Measurements from ENCODE around the gene GRM7. TPM values are rescaled to one million over a fixed set of nuclear protein-coding genes. Genes with fewer than 3 reads are reported as not detected.

GRM7 gene
- total RNA-seq, 1 experiment from 2014 or later: not detected

DNA sequence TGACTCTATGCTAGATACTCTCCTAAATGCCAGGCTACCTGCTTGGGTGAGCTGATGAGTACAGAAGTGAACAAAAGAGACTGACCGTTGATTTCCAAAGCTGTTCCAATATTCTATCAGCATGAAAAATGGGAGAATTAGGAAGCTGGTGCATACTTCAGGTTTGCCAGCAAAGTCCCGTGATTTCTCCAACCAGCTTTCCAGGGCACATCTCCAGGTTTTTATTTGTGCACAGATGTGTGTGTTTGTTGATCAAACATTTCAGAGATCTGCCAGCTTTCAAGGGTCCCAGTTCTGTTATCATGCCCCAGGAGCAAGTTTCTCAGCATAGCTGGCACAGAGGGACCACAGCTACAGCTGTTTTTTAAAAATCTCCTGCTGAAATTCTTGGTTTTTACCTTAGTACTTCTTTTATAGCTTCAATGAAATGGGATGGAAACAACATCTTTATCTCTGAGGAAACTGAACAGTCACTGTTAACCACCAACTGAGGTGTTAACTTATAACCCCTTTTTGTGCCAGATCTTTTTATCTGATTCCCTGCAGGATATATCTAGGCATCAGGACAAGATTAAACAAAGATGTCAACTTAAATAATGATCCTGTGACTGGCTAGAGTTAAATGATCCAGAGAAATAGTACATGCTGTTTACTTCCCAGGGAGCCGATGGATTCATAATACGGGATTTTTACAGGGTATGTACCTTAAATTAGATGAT, 380.8 kb downstream of the GRM7 start:
- H3K4me3 ChIP-seq (ENCODE audit: low read depth, low read length, poor library complexity, severe bottlenecking): no peak overlapping the region

DNA sequence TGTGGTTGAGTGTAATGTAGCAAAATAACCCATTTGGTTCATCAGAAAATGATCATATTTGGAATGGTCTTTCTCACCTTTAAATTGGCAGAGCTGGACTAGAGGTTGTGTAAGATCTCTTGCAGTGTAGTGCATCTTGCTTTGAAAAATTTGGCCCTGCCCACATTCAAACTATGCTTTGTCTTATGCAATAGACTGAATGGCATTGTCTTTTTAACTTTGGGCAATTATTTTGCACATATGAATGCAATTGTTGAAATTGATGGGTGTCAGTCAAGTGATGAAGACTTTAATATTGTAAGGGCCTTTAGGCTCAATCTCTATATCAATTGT, 381.4 kb downstream of the GRM7 start:
- no peaks in the 10 kb centered on the region for H3K9me3 ChIP-seq (ENCODE audit: low read depth, low read length, poor library complexity, severe bottlenecking)
- CTCF ChIA-PET: no interaction called here
- no peaks in the 10 kb centered on the region for H3K4me1 ChIP-seq (ENCODE audit: insufficient read depth, low read length, poor library complexity, severe bottlenecking)
- no peaks in the 10 kb centered on the region for H3K36me3 ChIP-seq (ENCODE audit: insufficient read depth, low read length, poor library complexity, severe bottlenecking)
- no TSS peak for BruUV-seq (replicated peaks)
- intact Hi-C loops (cut with micrococcal nuclease; ENCODE audit: unreplicated experiment): no loop called here
- no peak overlapping the region for H3K4me3 ChIP-seq (ENCODE audit: low read depth, low read length, poor library complexity, severe bottlenecking)
- DNase-seq (ENCODE audit: low spot score): no peak
- TF ChIP-seq, protein P1, sequence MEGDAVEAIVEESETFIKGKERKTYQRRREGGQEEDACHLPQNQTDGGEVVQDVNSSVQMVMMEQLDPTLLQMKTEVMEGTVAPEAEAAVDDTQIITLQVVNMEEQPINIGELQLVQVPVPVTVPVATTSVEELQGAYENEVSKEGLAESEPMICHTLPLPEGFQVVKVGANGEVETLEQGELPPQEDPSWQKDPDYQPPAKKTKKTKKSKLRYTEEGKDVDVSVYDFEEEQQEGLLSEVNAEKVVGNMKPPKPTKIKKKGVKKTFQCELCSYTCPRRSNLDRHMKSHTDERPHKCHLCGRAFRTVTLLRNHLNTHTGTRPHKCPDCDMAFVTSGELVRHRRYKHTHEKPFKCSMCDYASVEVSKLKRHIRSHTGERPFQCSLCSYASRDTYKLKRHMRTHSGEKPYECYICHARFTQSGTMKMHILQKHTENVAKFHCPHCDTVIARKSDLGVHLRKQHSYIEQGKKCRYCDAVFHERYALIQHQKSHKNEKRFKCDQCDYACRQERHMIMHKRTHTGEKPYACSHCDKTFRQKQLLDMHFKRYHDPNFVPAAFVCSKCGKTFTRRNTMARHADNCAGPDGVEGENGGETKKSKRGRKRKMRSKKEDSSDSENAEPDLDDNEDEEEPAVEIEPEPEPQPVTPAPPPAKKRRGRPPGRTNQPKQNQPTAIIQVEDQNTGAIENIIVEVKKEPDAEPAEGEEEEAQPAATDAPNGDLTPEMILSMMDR (conservative IDR thresholded peaks at IDR 0.05; ENCODE audit: low read depth, low read length): no peak
- no peak for TF ChIP-seq EZH2 (IDR thresholded peaks at IDR 0.05; ENCODE audit: borderline replicate concordance, low read depth, low read length, poor library complexity, severe bottlenecking)
- POLR2A ChIA-PET (ENCODE audit: low non-redundant PET): no interaction called here
- no peaks in the 10 kb centered on the region for H3K27me3 ChIP-seq (replicated peaks; ENCODE audit: insufficient read depth, low read depth, low read length, poor library complexity)
- H3K27ac ChIP-seq (ENCODE audit: low read depth, low read length, poor library complexity, severe bottlenecking): no peak overlapping the region

More for the DNA sequence above, 380.8 kb downstream of the GRM7 start:
- no TSS peak for BruUV-seq (replicated peaks)
- Histone ChIP-seq H3K27me3 (replicated peaks; ENCODE audit: insufficient read depth, low read depth, low read length, poor library complexity) (no peaks in the 10 kb centered on the region), H3K36me3 (ENCODE audit: insufficient read depth, low read length, poor library complexity, severe bottlenecking) (no peaks in the 10 kb centered on the region), H3K27ac (ENCODE audit: low read depth, low read length, poor library complexity, severe bottlenecking) (no peak overlapping the region), H3K9me3 (ENCODE audit: low read depth, low read length, poor library complexity, severe bottlenecking) (no peaks in the 10 kb centered on the region), H3K4me1 (ENCODE audit: insufficient read depth, low read length, poor library complexity, severe bottlenecking) (no peaks in the 10 kb centered on the region)
- intact Hi-C loops (cut with micrococcal nuclease; ENCODE audit: unreplicated experiment): no loop called here
- CTCF ChIA-PET: no interaction called here
- TF ChIP-seq EZH2 (IDR thresholded peaks at IDR 0.05; ENCODE audit: borderline replicate concordance, low read depth, low read length, poor library complexity, severe bottlenecking): no peak
- TF ChIP-seq, protein P1 (conservative IDR thresholded peaks at IDR 0.05; ENCODE audit: low read depth, low read length): no peak
- no peak for DNase-seq (ENCODE audit: low spot score)
- POLR2A ChIA-PET (ENCODE audit: low non-redundant PET): no interaction called here

DNA sequence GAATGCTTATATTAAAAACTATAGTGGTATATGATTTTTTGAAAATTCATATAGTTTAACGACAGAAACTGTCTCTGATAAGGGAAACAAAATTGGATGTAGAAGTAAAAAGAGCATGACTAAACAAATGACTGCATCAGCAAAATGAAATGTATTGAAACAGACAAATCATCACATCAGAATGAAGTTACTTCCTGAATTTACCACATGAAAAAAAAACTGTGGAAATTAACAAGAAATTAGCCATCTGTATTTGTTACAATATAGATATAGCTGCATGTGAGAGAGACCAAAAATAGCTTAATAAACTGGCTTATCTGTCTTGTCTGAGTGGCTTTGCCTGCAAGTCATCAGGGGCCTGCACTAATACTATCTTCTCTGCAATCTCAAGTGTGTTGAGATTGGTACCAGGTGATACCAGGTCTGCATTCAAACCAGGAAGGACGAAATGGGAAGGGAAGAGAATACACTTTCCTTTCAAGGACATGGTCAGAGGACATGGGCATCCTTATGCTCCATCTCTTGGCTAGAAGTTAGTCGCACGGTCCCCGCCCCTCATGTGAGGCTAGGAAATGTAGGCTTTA, 388.7 kb downstream of the GRM7 start:
- no peaks in the 10 kb centered on the region for H3K4me1 ChIP-seq (ENCODE audit: insufficient read depth, low read length, poor library complexity, severe bottlenecking)
- no peak for DNase-seq (ENCODE audit: low spot score)
- TF ChIP-seq, protein P1 (conservative IDR thresholded peaks at IDR 0.05; ENCODE audit: low read depth, low read length): no peak
- no peak for TF ChIP-seq EZH2 (IDR thresholded peaks at IDR 0.05; ENCODE audit: borderline replicate concordance, low read depth, low read length, poor library complexity, severe bottlenecking)

More for the DNA sequence above, 388.7 kb downstream of the GRM7 start:
- CTCF ChIA-PET: no interaction called here
- H3K27ac ChIP-seq (ENCODE audit: low read depth, low read length, poor library complexity, severe bottlenecking): no peak overlapping the region
- H3K9me3 ChIP-seq (ENCODE audit: low read depth, low read length, poor library complexity, severe bottlenecking): no peaks in the 10 kb centered on the region
- H3K27me3 ChIP-seq (replicated peaks; ENCODE audit: insufficient read depth, low read depth, low read length, poor library complexity): no peaks in the 10 kb centered on the region
- H3K36me3 ChIP-seq (ENCODE audit: insufficient read depth, low read length, poor library complexity, severe bottlenecking): no peaks in the 10 kb centered on the region
- POLR2A ChIA-PET (ENCODE audit: low non-redundant PET): no interaction called here
- no TSS peak for BruUV-seq (replicated peaks)
- no peak overlapping the region for H3K4me3 ChIP-seq (ENCODE audit: low read depth, low read length, poor library complexity, severe bottlenecking)
- intact Hi-C loops (cut with micrococcal nuclease; ENCODE audit: unreplicated experiment): no loop called here

Measured in A673 (cell line).